Measurements from ENCODE around the gene CEP68.

DNA sequence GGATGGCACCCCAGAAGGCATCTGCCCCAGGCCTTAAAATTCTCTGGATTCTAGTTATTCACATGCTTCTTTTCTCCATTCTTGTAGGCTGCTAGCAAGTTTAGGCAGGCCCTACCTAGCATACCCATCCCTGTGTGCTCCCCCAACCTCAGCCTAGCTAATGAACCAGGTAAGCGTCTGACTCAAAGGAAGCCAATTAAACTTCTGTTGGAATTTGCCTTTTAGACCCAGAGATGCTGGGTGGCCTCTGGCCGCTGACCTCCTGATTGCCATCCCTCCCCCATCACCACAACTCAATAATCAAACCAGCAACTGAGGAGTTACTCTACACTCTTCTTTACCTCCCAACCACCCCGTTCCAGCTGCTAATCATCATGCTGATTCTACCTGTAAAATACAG, 19.0 kb upstream of the CEP68 start:
- no peak for TF ChIP-seq SUZ12 (IDR thresholded peaks at IDR 0.05; ENCODE audit: extremely low read depth, insufficient read depth, insufficient read length)
- no peak for TF ChIP-seq ZNF274 (IDR thresholded peaks at IDR 0.05; ENCODE audit: low read depth, low read length)
- TF ChIP-seq YY1 (IDR thresholded peaks at IDR 0.05; ENCODE audit: insufficient read depth, insufficient read length), result no peak

Data from NT2/D1 (cell line).